H9 (cell line): Measurements from ENCODE around the gene RBM48. TPM values are rescaled to one million over a fixed set of nuclear protein-coding genes. Genes with fewer than 3 reads are reported as not detected.
"Not testable (repeated sequence)": the region's sequence is repeated elsewhere in the genome, so short reads cannot be mapped to it uniquely, and the experiment has no call there.

Experiments used
- DNase-seq: peaks from one replicate; pipeline ENCODE4 v3.0.0-alpha.2; 2017
- H2AFZ ChIP-seq: one replicate; pipeline ENCODE4 v1.6.1; 2013; ENCODE audit warnings: mild to moderate bottlenecking, low read length, control low read depth, moderate library complexity
- H2AK5ac ChIP-seq: 2 replicates; pipeline ENCODE4 v1.6.1; 2013; ENCODE audit warnings: low read length, control low read depth, mixed read lengths; ENCODE audit not compliant: insufficient read length
- H2BK120ac ChIP-seq: one replicate; pipeline ENCODE4 v1.6.1; 2013; ENCODE audit warnings: low read depth, mild to moderate bottlenecking, low read length, control low read depth, inconsistent platforms; ENCODE audit not compliant: poor library complexity, severe bottlenecking
- H2BK12ac ChIP-seq: 2 replicates; pipeline ENCODE4 v1.6.1; 2013; ENCODE audit warnings: low read length, control low read depth, mixed read lengths, low read depth; ENCODE audit not compliant: insufficient read length
- H2BK15ac ChIP-seq: 2 replicates; pipeline ENCODE4 v1.6.1; 2013; ENCODE audit warnings: low read depth, low read length, control low read depth
- H2BK20ac ChIP-seq: one replicate; pipeline ENCODE4 v1.6.1; 2013; ENCODE audit warnings: low read depth, mild to moderate bottlenecking, low read length, control low read depth, inconsistent platforms; ENCODE audit not compliant: poor library complexity, severe bottlenecking
- H2BK5ac ChIP-seq: 2 replicates; pipeline ENCODE4 v1.6.1; 2013; ENCODE audit warnings: low read length, control low read depth, mixed read lengths; ENCODE audit not compliant: insufficient read length
- H3K14ac ChIP-seq: 2 replicates; pipeline ENCODE4 v1.6.1; 2013; ENCODE audit warnings: low read length, control low read depth; ENCODE audit not compliant: insufficient read depth
- H3K18ac ChIP-seq: 2 replicates; pipeline ENCODE4 v1.6.1; 2013; ENCODE audit warnings: low read depth, mild to moderate bottlenecking, mixed read lengths, low read length, control low read depth; ENCODE audit not compliant: insufficient read length
- H3K23ac ChIP-seq: 2 replicates; pipeline ENCODE4 v1.6.1; 2013; ENCODE audit warnings: low read length, control low read depth, mixed read lengths, low read depth; ENCODE audit not compliant: insufficient read length
- H3K23me2 ChIP-seq: 2 replicates; pipeline ENCODE4 v1.6.1; 2013; ENCODE audit warnings: low read depth, mild to moderate bottlenecking, mixed read lengths, low read length, control low read depth; ENCODE audit not compliant: insufficient read length, poor library complexity, severe bottlenecking
- H3K27ac ChIP-seq: 2 replicates; pipeline ENCODE4 v1.5.1; 2013; ENCODE audit warnings: low read length, control low read depth, mixed read lengths, low read depth; ENCODE audit not compliant: insufficient read length
- H3K27me3 ChIP-seq: 2 replicates; pipeline ENCODE4 v1.6.1; 2013; ENCODE audit warnings: low read length, control low read depth, inconsistent platforms; ENCODE audit not compliant: insufficient read depth
- H3K4ac ChIP-seq: 2 replicates; pipeline ENCODE4 v1.6.1; 2013; ENCODE audit warnings: low read depth, mild to moderate bottlenecking, control low read depth, inconsistent platforms, low read length, moderate library complexity
- H3K4me1 ChIP-seq: 2 replicates; pipeline ENCODE4 v1.6.1; 2013; ENCODE audit warnings: low read length, control low read depth, inconsistent platforms; ENCODE audit not compliant: insufficient read depth
- H3K4me2 ChIP-seq: 2 replicates; pipeline ENCODE4 v1.6.1; 2013; ENCODE audit warnings: low read length, control low read depth, mixed read lengths; ENCODE audit not compliant: insufficient read length, insufficient read depth
- H3K56ac ChIP-seq: 2 replicates; pipeline ENCODE4 v1.6.1; 2013; ENCODE audit warnings: low read depth, mild to moderate bottlenecking, mixed read lengths, low read length, control low read depth; ENCODE audit not compliant: insufficient read length
- H3K79me1 ChIP-seq: 2 replicates; pipeline ENCODE4 v1.6.1; 2013; ENCODE audit warnings: low read depth, mild to moderate bottlenecking, moderate library complexity, low read length, control low read depth, inconsistent platforms; ENCODE audit not compliant: insufficient read depth, poor library complexity, severe bottlenecking
- H3K79me2 ChIP-seq: 2 replicates; pipeline ENCODE4 v1.6.1; 2013; ENCODE audit warnings: low read length, control low read depth, inconsistent platforms; ENCODE audit not compliant: insufficient read depth
- H3K9ac ChIP-seq: 2 replicates; pipeline ENCODE4 v1.6.1; 2013; ENCODE audit warnings: low read length, control low read depth, mixed read lengths; ENCODE audit not compliant: insufficient read length; ENCODE audit errors: extremely low read depth
- H3K9me3 ChIP-seq: one replicate; pipeline ENCODE4 v1.6.1; 2013; ENCODE audit warnings: low read depth, low read length, inconsistent platforms; ENCODE audit not compliant: control insufficient read depth
- H3T11ph ChIP-seq: one replicate; pipeline ENCODE4 v1.6.1; 2013; ENCODE audit warnings: mild to moderate bottlenecking, low read length, control low read depth, inconsistent platforms
- H4K20me1 ChIP-seq: one replicate; pipeline ENCODE4 v1.6.1; 2013; ENCODE audit not compliant: control insufficient read depth, insufficient read length, insufficient read depth
- H4K5ac ChIP-seq: 2 replicates; pipeline ENCODE4 v1.6.1; 2013; ENCODE audit warnings: low read depth, mild to moderate bottlenecking, mixed read lengths, low read length, control low read depth; ENCODE audit not compliant: insufficient read length
- H4K8ac ChIP-seq: replicated peaks from 2 replicates; pipeline ENCODE4 v1.6.1; 2013; ENCODE audit warnings: low read length, control low read depth, mixed read lengths, low read depth; ENCODE audit not compliant: insufficient read length
- H4K91ac ChIP-seq: 2 replicates; pipeline ENCODE4 v1.6.1; 2013; ENCODE audit warnings: low read depth, mild to moderate bottlenecking, moderate library complexity, mixed read lengths, low read length, control low read depth; ENCODE audit not compliant: insufficient read length
- H3K27ac Mint-ChIP-seq, 3 experiments: 2 replicates in 2 of 3; 3 replicates in 1 of 3; pipeline ENCODE4 v1.8.0; 2020 to 2021; ENCODE audit warnings: mixed read lengths in 3 of 3, mild to moderate bottlenecking in 1 of 3, moderate library complexity in 1 of 3
- H3K27me3 Mint-ChIP-seq: 2 replicates; pipeline ENCODE4 v1.8.0; 2021; ENCODE audit warnings: low read depth, mild to moderate bottlenecking, moderate library complexity, mixed read lengths
- H3K36me3 Mint-ChIP-seq, 3 experiments: 2 replicates in 2 of 3; 3 replicates in 1 of 3; pipeline ENCODE4 v1.8.0; 2020 to 2021; ENCODE audit warnings: low read depth in 3 of 3, mixed read lengths in 3 of 3; ENCODE audit not compliant: insufficient read depth in 1 of 3
- H3K4me1 Mint-ChIP-seq, 2 experiments: 2 replicates each; pipeline ENCODE4 v1.8.0; 2020; ENCODE audit warnings: mixed read lengths in 2 of 2
- H3K4me3 Mint-ChIP-seq, 2 experiments: 2 replicates in 1 of 2; 3 replicates in 1 of 2; pipeline ENCODE4 v1.8.0; 2020 to 2021; ENCODE audit warnings: mild to moderate bottlenecking in 2 of 2, mixed read lengths in 2 of 2, moderate library complexity in 1 of 2
- H3K9me3 Mint-ChIP-seq, 2 experiments: 2 replicates in 1 of 2; 3 replicates in 1 of 2; pipeline ENCODE4 v1.8.0; 2020; ENCODE audit warnings: mild to moderate bottlenecking in 2 of 2, mixed read lengths in 2 of 2, moderate library complexity in 1 of 2
- WGBS: extraction: QIAGEN DNeasy Blood & Tissue Kit; methylation state at CpG from one replicate; pipeline ENCODE4 v1.1.7; 2013; ENCODE audit warnings: missing lambda C conversion rate, low lambda C conversion rate, mixed read lengths; ENCODE audit not compliant: insufficient read length; ENCODE audit errors: extremely low coverage; 5-methylcytosine and 5-hydroxymethylcytosine counted together
- total RNA-seq: library from RNA; stranded (reverse); gene quantifications from 2 replicates; pipeline ENCODE4 v1.2.1, GENCODE V29; 2021

Gene RBM48
- total RNA-seq, 1 experiment from 2014 or later, result 12.5 TPM

- not testable (repeated sequence) for H3K4me3 Mint-ChIP-seq, H3K79me1 ChIP-seq, H4K20me1 ChIP-seq, H3K9ac ChIP-seq, H3K4me1 Mint-ChIP-seq, H2BK5ac ChIP-seq, H4K8ac ChIP-seq, H3K4ac ChIP-seq, H3K27ac ChIP-seq, H3K14ac ChIP-seq, H3K79me2 ChIP-seq, H3K18ac ChIP-seq, H3K27ac Mint-ChIP-seq, H3K23ac ChIP-seq, H4K91ac ChIP-seq, H3K23me2 ChIP-seq, H3K56ac ChIP-seq, H2BK20ac ChIP-seq, H3K36me3 Mint-ChIP-seq, H3K4me2 ChIP-seq, H2AFZ ChIP-seq, H2BK15ac ChIP-seq, H3T11ph ChIP-seq, H3K4me1 ChIP-seq, DNase-seq, H3K27me3 ChIP-seq, H3K27me3 Mint-ChIP-seq, H3K9me3 ChIP-seq, H2BK120ac ChIP-seq, H4K5ac ChIP-seq, H2AK5ac ChIP-seq, H2BK12ac ChIP-seq
- H3K9me3 Mint-ChIP-seq, result peaks cover 18 to 19% of the 10 kb centered on the region in 2 experiments; a peak in 4 of 5 replicates
- no CpG with 5 or more reads among the region's 30 CpGs for WGBS
Observed at GRCh38 chr7:92545116-92545515, 16.5 kb downstream of the RBM48 start.
